ENCODE results near the gene CPXM1. TPM values are rescaled to one million over a fixed set of nuclear protein-coding genes. Genes with fewer than 3 reads are reported as not detected.
A peak's percentile ranks its signal among the peaks of the same experiment; 100 is the strongest.

CPXM1 gene
- total RNA-seq, 6 experiments from 2014 or later = 0.07 to 0.16 (median 0.12) TPM; not detected in 3

GRCh38 chr20:2757969-2758368 is 42.5 kb downstream of the CPXM1 start:
- Histone ChIP-seq H3K4me3 (no peak overlapping the region), H3K36me3 (no peaks in the 10 kb centered on the region), H3K9me3 (no peaks in the 10 kb centered on the region), H3K27ac (no peak overlapping the region), H3K27me3 (no peaks in the 10 kb centered on the region), H3K4me1 (peaks cover 0 to 2% (median under 1%) of the 10 kb centered on the region in 4 donors)
- intact Hi-C loops (cut with DNase I) = loop anchor here in 1 of 2 donors (10.0 kb wide), 1 partner anchor 107 kb away; no protein-coding TSS in a partner anchor
- 79% methylated on average over 3 of the region's 5 CpGs for WGBS (ENCODE audit: insufficient coverage, low coverage, low lambda C conversion rate, missing lambda C conversion rate)
- TF ChIP-seq CTCF (IDR thresholded peaks at IDR 0.05) = no peak
- no peak for ATAC-seq
- DNase-seq = peak in 1 of 3 donors; percentile 1

- Histone ChIP-seq H3K27ac (no peak overlapping the region), H3K27me3 (no peaks in the 10 kb centered on the region), H3K4me1 (peaks cover 0 to 10% (median 4%) of the 10 kb centered on the region in 4 donors), H3K9me3 (no peaks in the 10 kb centered on the region), H3K4me3 (no peak overlapping the region), H3K36me3 (no peaks in the 10 kb centered on the region)
- no CpG with 5 or more reads among the region's 5 CpGs for WGBS (ENCODE audit: insufficient coverage, low coverage, low lambda C conversion rate, missing lambda C conversion rate)
- DNase-seq (peak in 1 of 3 donors; percentile 31), ATAC-seq (no peak)
- intact Hi-C loops (cut with DNase I) = loop anchor here in 1 of 2 donors (10.0 kb wide), 1 partner anchor 108 kb away; no protein-coding TSS in a partner anchor
- TF ChIP-seq CTCF (IDR thresholded peaks at IDR 0.05) = no peak
- TF ChIP-seq POLR2A (IDR thresholded peaks at IDR 0.05) = no peak
Measured at GRCh38 chr20:2757001-2757400, 43.4 kb downstream of the CPXM1 start.

- Histone ChIP-seq H3K36me3 (no peaks in the 10 kb centered on the region), H3K4me1 (peaks cover 0 to 16% (median 4%) of the 10 kb centered on the region in 4 donors), H3K27ac (no peak overlapping the region), H3K27me3 (no peaks in the 10 kb centered on the region), H3K4me3 (no peak overlapping the region), H3K9me3 (no peaks in the 10 kb centered on the region)
- peak in 1 of 3 donors; percentile 48 for DNase-seq
- TF ChIP-seq POLR2A (IDR thresholded peaks at IDR 0.05) (no peak), CTCF (IDR thresholded peaks at IDR 0.05) (peak; percentile 43 to 63 (median 50))
- intact Hi-C loops (cut with DNase I) = loop anchor here in 1 of 2 donors (10.0 kb wide), 1 partner anchor 109 kb away; no protein-coding TSS in a partner anchor
- WGBS (ENCODE audit: insufficient coverage, low coverage, low lambda C conversion rate, missing lambda C conversion rate) = 69% methylated on average over 2 of the region's 5 CpGs
- ATAC-seq = peak in 3 of 4 donors; percentile 25 to 39 (median 31)
Measured at GRCh38 chr20:2756056-2756611, 44.3 kb downstream of the CPXM1 start.

- Histone ChIP-seq H3K4me3 (no peak overlapping the region), H3K27me3 (no peaks in the 10 kb centered on the region), H3K36me3 (no peaks in the 10 kb centered on the region), H3K27ac (no peak overlapping the region), H3K9me3 (no peaks in the 10 kb centered on the region), H3K4me1 (peaks cover 0 to 22% (median 4%) of the 10 kb centered on the region in 4 donors)
- no peak for ATAC-seq
- TF ChIP-seq CTCF (IDR thresholded peaks at IDR 0.05) = no peak
- TF ChIP-seq POLR2A (IDR thresholded peaks at IDR 0.05) = no peak
- intact Hi-C loops (cut with DNase I) = loop anchor here in 1 of 2 donors (10.0 kb wide), 1 partner anchor 109 kb away; no protein-coding TSS in a partner anchor
- 66% methylated on average over 14 of the region's 18 CpGs for WGBS (ENCODE audit: insufficient coverage, low coverage, low lambda C conversion rate, missing lambda C conversion rate)
- peak in 1 of 3 donors; percentile 43 for DNase-seq
Measured at GRCh38 chr20:2755451-2756055, 44.9 kb downstream of the CPXM1 start.

Measured in right lobe of liver (tissue), 6 donors.